Stomach (tissue), 4 donors: ENCODE results near the gene LACTBL1.

Experiments
- CTCF ChIP-seq, 7 experiments: fragments of 450-650 bp in 4 of 7; fragments of 200-600 bp in 3 of 7; sonication (generic) in 3 of 7; IDR thresholded peaks; one replicate each; pipeline ENCODE4 v1.5.1; 2016 to 2019; ENCODE audit warnings: antibody characterized with exemption in 7 of 7, control low read depth in 2 of 7, mild to moderate bottlenecking in 1 of 7
- EP300 ChIP-seq: sonication (generic); formaldehyde crosslinking; IDR thresholded peaks from one replicate; pipeline ENCODE4 v1.6.1; 2017; ENCODE audit warnings: antibody characterized with exemption

- TF ChIP-seq CTCF (IDR thresholded peaks at IDR 0.05) (no peak), EP300 (no peak)
These were observed 3.4 kb downstream of the LACTBL1 start for GRCh38 chr1:22969304-22969709.
